HCT116 (cell line): ENCODE data around the gene ARHGEF19.

Source experiments
- CTCF ChIP-seq, 3 experiments: fragments of 200-600 bp in 1 of 3; sonication (generic) in 1 of 3; IDR thresholded peaks in 2 of 3; conservative IDR thresholded peaks in 1 of 3; 2 replicates each; pipeline ENCODE4 v1.5.1; 2012 to 2017; ENCODE audit warnings: low read depth in 2 of 3, low read length in 2 of 3, antibody characterized with exemption in 1 of 3, borderline replicate concordance in 1 of 3, control low read depth in 1 of 3, mild to moderate bottlenecking in 1 of 3, mixed read lengths in 1 of 3, mixed run types in 1 of 3, moderate library complexity in 1 of 3; ENCODE audit not compliant: insufficient read depth in 1 of 3
- EZH2 ChIP-seq: fragments of 200-600 bp; sonication (generic); IDR thresholded peaks from 2 replicates; pipeline ENCODE4 v1.6.1; 2017; ENCODE audit warnings: antibody characterized with exemption, mixed run types
- MAX ChIP-seq: IDR thresholded peaks from 2 replicates; pipeline ENCODE4 v1.6.1; 2012
- POLR2A ChIP-seq: IDR thresholded peaks from 2 replicates; pipeline ENCODE4 v1.7.0; 2011; ENCODE audit warnings: borderline replicate concordance; ENCODE audit not compliant: insufficient read depth, insufficient read length; ENCODE audit errors: extremely low read depth
- POLR2AphosphoS5 ChIP-seq: IDR thresholded peaks from 2 replicates; pipeline ENCODE4 v1.6.1; 2011; ENCODE audit warnings: mild to moderate bottlenecking, low read depth, low read length, moderate library complexity
- TCF7L2 ChIP-seq: IDR thresholded peaks from 2 replicates; pipeline ENCODE4 v1.7.0; 2011; ENCODE audit warnings: borderline replicate concordance, inconsistent platforms; ENCODE audit not compliant: insufficient read depth, insufficient read length; ENCODE audit errors: extremely low read depth
- TF ChIP-seq, protein P1 (sequence below): IDR thresholded peaks from 2 replicates; pipeline ENCODE4 v1.6.1; 2012; ENCODE audit warnings: low read depth

DNA sequence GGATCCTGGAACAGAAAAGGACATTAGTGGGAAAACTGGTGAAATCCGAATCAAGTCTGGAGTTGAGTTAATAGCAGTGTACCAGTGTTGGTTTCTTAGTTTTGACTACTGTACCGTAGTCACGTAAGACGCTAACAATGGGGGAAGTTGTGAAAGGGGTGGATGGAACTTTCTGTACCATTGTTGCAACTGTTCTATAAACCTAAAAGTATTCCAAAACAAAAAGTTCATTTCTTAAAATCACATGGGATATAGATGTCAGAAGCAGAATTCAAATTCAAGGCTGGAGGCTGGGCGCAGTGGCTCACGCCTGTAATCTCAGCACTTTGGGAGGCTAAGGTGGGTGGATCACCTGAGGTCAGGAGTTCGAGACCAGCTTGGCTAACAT is 16.9 kb downstream of the ARHGEF19 start:
- TF ChIP-seq POLR2A = no peak
- no peak for TF ChIP-seq CTCF (IDR thresholded peaks at IDR 0.05 in 2 of 3, conservative IDR thresholded peaks at IDR 0.05 in 1 of 3; ENCODE audit: borderline replicate concordance in 1 of 3, insufficient read depth in 1 of 3, low read depth in 2 of 3, low read length in 2 of 3)
- TF ChIP-seq POLR2AphosphoS5 = no peak
- TF ChIP-seq, protein P1, sequence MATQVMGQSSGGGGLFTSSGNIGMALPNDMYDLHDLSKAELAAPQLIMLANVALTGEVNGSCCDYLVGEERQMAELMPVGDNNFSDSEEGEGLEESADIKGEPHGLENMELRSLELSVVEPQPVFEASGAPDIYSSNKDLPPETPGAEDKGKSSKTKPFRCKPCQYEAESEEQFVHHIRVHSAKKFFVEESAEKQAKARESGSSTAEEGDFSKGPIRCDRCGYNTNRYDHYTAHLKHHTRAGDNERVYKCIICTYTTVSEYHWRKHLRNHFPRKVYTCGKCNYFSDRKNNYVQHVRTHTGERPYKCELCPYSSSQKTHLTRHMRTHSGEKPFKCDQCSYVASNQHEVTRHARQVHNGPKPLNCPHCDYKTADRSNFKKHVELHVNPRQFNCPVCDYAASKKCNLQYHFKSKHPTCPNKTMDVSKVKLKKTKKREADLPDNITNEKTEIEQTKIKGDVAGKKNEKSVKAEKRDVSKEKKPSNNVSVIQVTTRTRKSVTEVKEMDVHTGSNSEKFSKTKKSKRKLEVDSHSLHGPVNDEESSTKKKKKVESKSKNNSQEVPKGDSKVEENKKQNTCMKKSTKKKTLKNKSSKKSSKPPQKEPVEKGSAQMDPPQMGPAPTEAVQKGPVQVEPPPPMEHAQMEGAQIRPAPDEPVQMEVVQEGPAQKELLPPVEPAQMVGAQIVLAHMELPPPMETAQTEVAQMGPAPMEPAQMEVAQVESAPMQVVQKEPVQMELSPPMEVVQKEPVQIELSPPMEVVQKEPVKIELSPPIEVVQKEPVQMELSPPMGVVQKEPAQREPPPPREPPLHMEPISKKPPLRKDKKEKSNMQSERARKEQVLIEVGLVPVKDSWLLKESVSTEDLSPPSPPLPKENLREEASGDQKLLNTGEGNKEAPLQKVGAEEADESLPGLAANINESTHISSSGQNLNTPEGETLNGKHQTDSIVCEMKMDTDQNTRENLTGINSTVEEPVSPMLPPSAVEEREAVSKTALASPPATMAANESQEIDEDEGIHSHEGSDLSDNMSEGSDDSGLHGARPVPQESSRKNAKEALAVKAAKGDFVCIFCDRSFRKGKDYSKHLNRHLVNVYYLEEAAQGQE = no peak
- no peak for TF ChIP-seq EZH2
- TF ChIP-seq MAX = no peak
- TF ChIP-seq TCF7L2 = no peak
